RPMI8226 (cell line): ENCODE measurements around the gene MRPL12.
A peak's percentile ranks its signal among the peaks of the same experiment; 100 is the strongest.

ENCODE experiments used
- DNase-seq: peaks from one replicate; pipeline ENCODE4 v3.0.0-alpha.2; 2015

MRPL12 gene

GRCh38 chr17:81702934-81703746 is at the start of gene MRPL12:
Gene MRPL12 (plus strand): TSS chr17:81703367. CDS start chr17:81703502, 135 bp downstream.
- peak; percentile 95 for DNase-seq

- DNase-seq, result no peak
These were observed 47.6 kb upstream of the MRPL12 start for GRCh38 chr17:81655378-81656117.

- no peak for DNase-seq
These were observed 46.9 kb upstream of the MRPL12 start, which contains the start of gene PDE6G for GRCh38 chr17:81656118-81656743. Gene PDE6G (minus strand): TSS chr17:81656542. CDS start chr17:81653305, 3,237 bp downstream.

GRCh38 chr17:81656835-81657234 is 46.3 kb upstream of the MRPL12 start:
- peak; percentile 54 for DNase-seq

- peak; percentile 65 for DNase-seq
These were observed 44.1 kb upstream of the MRPL12 start for GRCh38 chr17:81659038-81659437.

GRCh38 chr17:81660441-81660840 is 42.7 kb upstream of the MRPL12 start:
- no peak for DNase-seq

GRCh38 chr17:81662002-81662401 is 41.2 kb upstream of the MRPL12 start:
- DNase-seq, result no peak

- DNase-seq, result no peak
These were observed 39.1 kb upstream of the MRPL12 start for GRCh38 chr17:81664051-81664470.

GRCh38 chr17:81665205-81666091 is 37.7 kb upstream of the MRPL12 start:
- peak; percentile 57 for DNase-seq

GRCh38 chr17:81666092-81666341 is 37.1 kb upstream of the MRPL12 start:
- DNase-seq, result no peak

GRCh38 chr17:81666342-81667191 is 36.6 kb upstream of the MRPL12 start, which contains the start of the genes CCDC137 and OXLD1:
Gene CCDC137 (plus strand): TSS chr17:81666737. CDS start chr17:81666767, 30 bp downstream.
Gene OXLD1 (minus strand): TSS chr17:81666605. CDS start chr17:81666577, 28 bp downstream.
- peak; percentile 97 for DNase-seq

- no peak for DNase-seq
These were observed 35.4 kb upstream of the MRPL12 start for GRCh38 chr17:81667754-81668153.

- DNase-seq, result no peak
These were observed 30.7 kb upstream of the MRPL12 start for GRCh38 chr17:81672504-81672903.

- no peak for DNase-seq
These were observed 30.2 kb upstream of the MRPL12 start for GRCh38 chr17:81672954-81673353.

- DNase-seq, result no peak
These were observed 29.5 kb upstream of the MRPL12 start for GRCh38 chr17:81673561-81674258.

- peak; percentile 28 for DNase-seq
These were observed 27.5 kb upstream of the MRPL12 start for GRCh38 chr17:81675515-81676221.

- no peak for DNase-seq
These were observed 26.3 kb upstream of the MRPL12 start for GRCh38 chr17:81676906-81677305.

- DNase-seq, result no peak
These were observed 23.0 kb upstream of the MRPL12 start for GRCh38 chr17:81680150-81680549.

GRCh38 chr17:81681672-81682071 is 21.5 kb upstream of the MRPL12 start:
- no peak for DNase-seq

GRCh38 chr17:81682565-81683207 is 20.5 kb upstream of the MRPL12 start:
- no peak for DNase-seq
